GM12891 (cell line): ENCODE results near the gene MED13L.
A peak's percentile ranks its signal among the peaks of the same experiment; 100 is the strongest.

Experiments used
- DNase-seq: peaks from one replicate; pipeline ENCODE4 v3.0.0; 2011; ENCODE audit warnings: low spot score; ENCODE audit not compliant: insufficient read length
- FAIRE-seq: peaks from 2 replicates; lab custom pipeline; 2011; peaks lifted over from hg19 to GRCh38; lab: Jason Lieb, UNC
- PAX5 ChIP-seq: IDR thresholded peaks from 2 replicates; pipeline ENCODE4 v1.6.1; 2011; ENCODE audit warnings: low read length, moderate library complexity, mild to moderate bottlenecking; ENCODE audit not compliant: insufficient read depth, severe bottlenecking
- POLR2A ChIP-seq: IDR thresholded peaks from 2 replicates; pipeline ENCODE4 v1.6.1; 2011; ENCODE audit warnings: low read depth, low read length, control low read depth
- POLR2AphosphoS5 ChIP-seq: IDR thresholded peaks from 2 replicates; pipeline ENCODE4 v1.6.1; 2011; ENCODE audit warnings: low read depth, low read length, control low read depth
- POU2F2 ChIP-seq: IDR thresholded peaks from 2 replicates; pipeline ENCODE4 v1.6.1; 2011; ENCODE audit warnings: low read depth, mild to moderate bottlenecking, control low read depth, low read length, moderate library complexity
- SPI1 ChIP-seq: IDR thresholded peaks from 2 replicates; pipeline ENCODE4 v1.6.1; 2011; ENCODE audit warnings: low read depth, low read length, control low read depth
- TAF1 ChIP-seq: IDR thresholded peaks from 2 replicates; pipeline ENCODE4 v1.6.1; 2011; ENCODE audit warnings: low read depth, low read length, control low read depth

MED13L gene

DNA sequence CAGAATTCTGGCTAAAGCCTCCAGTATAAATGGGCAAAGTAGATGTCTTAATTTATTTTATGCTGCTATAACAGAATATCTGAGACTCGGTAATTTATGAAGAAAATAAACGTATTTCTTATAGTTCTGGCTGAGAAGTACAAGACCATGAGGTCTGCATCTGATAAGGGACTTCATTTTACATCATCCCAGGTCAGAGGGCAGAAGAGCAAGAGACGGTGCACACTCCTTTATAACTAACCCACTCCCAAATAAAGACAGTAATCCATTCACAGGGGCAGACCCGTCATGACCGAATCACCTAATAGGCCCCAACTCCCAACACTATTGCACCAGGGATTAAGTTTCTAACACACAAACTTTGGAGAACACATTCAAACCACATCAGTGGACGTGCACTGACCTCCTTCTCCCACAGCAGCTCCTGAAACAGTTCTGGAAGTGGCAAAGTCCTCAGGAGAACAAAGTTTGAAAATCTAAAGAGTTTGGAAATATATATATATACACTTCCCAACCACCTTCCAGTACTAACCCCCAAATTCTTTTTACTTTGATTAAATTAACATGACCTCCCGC, 116.5 kb downstream of the MED13L start:
- no peak for FAIRE-seq
- no peak for DNase-seq

GRCh38 chr12:116160231-116160630, 117.3 kb downstream of the MED13L start:
- FAIRE-seq (no peak), DNase-seq (no peak)
- TF ChIP-seq POLR2A (no peak), POLR2AphosphoS5 (no peak), SPI1 (no peak), PAX5 (no peak), TAF1 (no peak), POU2F2 (no peak)

More for the DNA sequence above, 116.5 kb downstream of the MED13L start:
- TF ChIP-seq POU2F2 (no peak), POLR2A (no peak), POLR2AphosphoS5 (no peak), SPI1 (no peak), TAF1 (no peak), PAX5 (no peak)

DNA sequence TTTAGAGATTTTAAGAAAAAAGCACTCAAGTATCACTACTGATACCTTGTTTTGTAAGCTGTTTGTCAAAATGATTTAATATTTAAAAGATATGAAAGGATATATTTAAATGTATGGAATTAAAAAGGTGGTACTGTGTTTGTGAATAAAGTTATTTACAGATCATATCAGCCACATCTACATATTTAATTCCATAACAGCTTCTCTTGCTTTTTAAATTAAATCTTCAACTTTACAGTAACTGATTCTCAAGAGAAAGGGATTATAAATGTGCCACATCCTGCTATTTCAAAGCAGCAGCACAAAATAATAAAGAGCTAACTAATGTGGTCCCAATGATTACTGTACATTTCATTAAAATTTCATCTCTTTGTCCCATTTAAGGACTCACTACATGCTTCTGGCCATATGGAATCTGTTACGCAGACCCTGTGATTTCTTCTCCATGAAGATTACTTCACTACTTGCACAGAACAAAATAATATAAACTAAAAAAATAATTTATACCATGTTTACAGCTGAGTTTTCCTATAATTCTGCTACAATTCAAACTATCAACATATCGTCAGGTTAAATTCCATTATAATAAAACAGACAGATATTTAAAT, 117.8 kb downstream of the MED13L start:
- no peak for FAIRE-seq
- no peak for DNase-seq
- no peak for TF ChIP-seq POU2F2
- no peak for TF ChIP-seq SPI1
- no peak for TF ChIP-seq POLR2AphosphoS5
- TF ChIP-seq POLR2A: no peak
- no peak for TF ChIP-seq PAX5
- no peak for TF ChIP-seq TAF1

DNA sequence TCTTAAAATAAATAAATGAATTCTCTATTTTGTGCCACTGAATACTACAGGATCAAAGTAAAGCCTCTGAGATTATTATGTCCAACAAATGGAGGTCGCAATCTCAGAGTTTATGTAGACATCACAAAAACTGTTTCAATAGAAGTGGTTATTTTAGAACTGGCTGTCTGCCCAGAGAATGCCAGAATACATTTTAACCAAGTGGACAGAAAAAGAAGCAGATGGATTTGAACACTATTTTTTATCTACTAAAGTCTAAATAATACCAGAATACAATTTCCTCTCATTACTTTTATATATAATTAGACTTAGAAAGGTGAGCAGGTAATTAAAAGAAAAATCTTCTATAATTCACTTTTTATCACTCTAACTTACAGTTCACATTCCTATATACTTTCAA, 118.3 kb downstream of the MED13L start:
- no peak for DNase-seq
- FAIRE-seq: no peak
- TF ChIP-seq POLR2AphosphoS5 (no peak), POU2F2 (no peak), TAF1 (no peak), SPI1 (no peak), POLR2A (no peak), PAX5 (no peak)

DNA sequence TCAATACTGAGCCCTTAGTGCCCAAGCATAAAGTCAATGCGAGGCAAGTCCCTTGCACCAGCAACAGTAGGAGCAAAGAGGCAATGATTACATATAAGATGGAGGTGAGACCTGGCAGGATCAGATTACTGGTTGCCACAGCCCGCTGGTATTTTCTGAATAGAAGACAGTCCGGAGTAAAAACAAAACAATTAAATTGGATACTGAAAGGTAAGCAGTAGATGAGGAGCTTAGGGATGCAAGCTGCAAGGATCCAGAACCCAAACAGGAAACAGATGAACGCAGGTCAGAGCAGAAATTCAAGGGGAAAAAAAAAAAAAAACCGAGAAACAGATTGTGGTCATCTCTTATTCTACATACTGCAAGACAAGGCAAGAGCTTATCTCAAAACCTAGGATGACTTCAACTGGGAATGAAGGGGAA, 119.6 kb downstream of the MED13L start:
- TF ChIP-seq POU2F2 (no peak), SPI1 (no peak)
- DNase-seq: no peak
- no peak for FAIRE-seq

DNA sequence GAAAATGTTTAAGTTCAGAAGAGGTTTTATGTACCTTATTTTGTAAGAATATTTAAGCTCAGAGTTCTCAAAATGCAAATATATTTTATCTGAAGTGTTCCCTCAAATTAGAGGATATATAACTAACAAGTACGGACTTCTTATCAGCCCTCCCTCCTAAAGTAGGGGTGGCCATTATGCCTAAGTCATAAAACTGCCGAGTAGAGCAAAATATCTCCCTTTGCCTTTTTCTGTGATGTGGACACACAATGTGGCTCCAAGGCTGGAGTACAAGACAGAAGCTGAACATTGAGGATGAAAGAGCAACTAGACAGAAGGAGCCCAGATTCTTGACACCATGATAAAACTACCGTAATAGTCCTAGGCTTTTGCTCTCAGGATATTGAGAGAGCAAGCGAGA, 120.9 kb downstream of the MED13L start:
- DNase-seq (no peak), FAIRE-seq (no peak)
- no peak for TF ChIP-seq PAX5
- TF ChIP-seq POU2F2: no peak
- TF ChIP-seq POLR2AphosphoS5: no peak
- TF ChIP-seq POLR2A: no peak
- TF ChIP-seq TAF1: no peak
- TF ChIP-seq SPI1: no peak

DNA sequence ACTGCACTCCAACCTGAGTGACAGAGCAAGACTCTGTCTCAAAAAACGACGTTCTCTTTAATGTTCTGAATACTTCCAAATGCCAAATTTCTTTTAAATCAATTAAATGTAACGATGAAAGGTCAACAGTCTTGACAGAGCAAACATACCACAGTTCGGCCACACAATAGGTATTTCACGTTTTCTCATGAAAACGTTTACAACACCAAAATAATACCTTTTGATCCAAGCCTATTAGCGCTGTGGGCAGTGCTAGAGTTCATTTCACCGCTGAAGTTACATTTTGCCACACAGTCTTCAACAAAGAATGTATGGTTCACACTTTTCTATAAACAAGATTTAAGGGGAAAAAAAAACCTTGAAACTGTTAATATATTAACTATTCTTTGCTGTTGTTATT, 122.1 kb downstream of the MED13L start:
- no peak for FAIRE-seq
- TF ChIP-seq PAX5 (no peak), POLR2A (no peak), POLR2AphosphoS5 (no peak), POU2F2 (no peak), SPI1 (no peak), TAF1 (no peak)
- DNase-seq: no peak

GRCh38 chr12:116153983-116154382, 123.5 kb downstream of the MED13L start:
- TF ChIP-seq POLR2AphosphoS5: no peak
- TF ChIP-seq TAF1: no peak
- no peak for TF ChIP-seq POU2F2
- TF ChIP-seq SPI1: no peak
- no peak for TF ChIP-seq POLR2A
- TF ChIP-seq PAX5: no peak
- no peak for DNase-seq
- no peak for FAIRE-seq

DNA sequence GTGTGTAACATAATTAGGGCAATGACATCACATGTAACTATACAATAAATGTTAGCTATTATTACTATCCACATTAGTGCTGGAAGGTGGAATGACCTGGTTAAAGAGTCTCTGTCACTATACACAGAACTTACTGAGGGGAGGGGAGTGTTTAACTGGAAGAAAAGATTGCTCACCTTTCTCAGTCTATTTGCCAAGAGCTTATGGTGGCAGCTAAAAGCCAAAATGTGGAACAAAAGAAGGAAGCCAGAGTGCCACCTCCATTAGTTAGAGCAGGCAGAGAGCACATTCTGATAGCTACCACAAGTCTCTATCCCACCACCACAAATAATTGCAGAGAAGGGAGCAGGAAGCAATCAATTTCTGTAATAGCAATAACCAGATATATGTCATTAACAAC, 124.4 kb downstream of the MED13L start:
- TF ChIP-seq POLR2AphosphoS5 (no peak), POU2F2 (no peak), PAX5 (no peak), SPI1 (no peak), POLR2A (no peak), TAF1 (no peak)
- peak; percentile 50 for FAIRE-seq
- no peak for DNase-seq

GRCh38 chr12:116152268-116152667, 125.2 kb downstream of the MED13L start:
- FAIRE-seq (no peak), DNase-seq (no peak)
- no peak for TF ChIP-seq SPI1
- no peak for TF ChIP-seq POLR2A
- TF ChIP-seq POLR2AphosphoS5: no peak
- no peak for TF ChIP-seq TAF1
- TF ChIP-seq PAX5: no peak
- TF ChIP-seq POU2F2: no peak
